Neural cell (in vitro differentiated cells): ENCODE measurements around the gene SNX33.
"Not testable (repeated sequence)": the region's sequence is repeated elsewhere in the genome, so short reads cannot be mapped to it uniquely, and the experiment has no call there.

Experiments used
- CTCF ChIP-seq: fragments of 450-650 bp; IDR thresholded peaks from 2 replicates; pipeline ENCODE4 v1.5.1; 2014; ENCODE audit warnings: antibody characterized with exemption, mild to moderate bottlenecking, moderate library complexity; ENCODE audit not compliant: poor library complexity, severe bottlenecking
- EP300 ChIP-seq: fragments of 450-650 bp; conservative IDR thresholded peaks from 2 replicates; pipeline ENCODE4 v1.6.1; 2014; ENCODE audit warnings: antibody characterized with exemption, mild to moderate bottlenecking, moderate library complexity; ENCODE audit not compliant: poor library complexity, severe bottlenecking
- EZH2 ChIP-seq: fragments of 200-600, 300-800 bp; shearing (Covaris generic), sonication (generic); IDR thresholded peaks from 2 replicates; pipeline ENCODE4 v1.6.1; 2014; ENCODE audit warnings: antibody characterized with exemption, low read length, borderline replicate concordance, mild to moderate bottlenecking; ENCODE audit not compliant: insufficient read depth, poor library complexity, severe bottlenecking

- not testable (repeated sequence) for TF ChIP-seq CTCF, EZH2, EP300
Measured at GRCh38 chr15:75699961-75700874, 52.5 kb downstream of the SNX33 start.
